ENCODE results near the gene TBCD.
"Not testable (repeated sequence)": the region's sequence is repeated elsewhere in the genome, so short reads cannot be mapped to it uniquely, and the experiment has no call there.

Gene TBCD

DNA sequence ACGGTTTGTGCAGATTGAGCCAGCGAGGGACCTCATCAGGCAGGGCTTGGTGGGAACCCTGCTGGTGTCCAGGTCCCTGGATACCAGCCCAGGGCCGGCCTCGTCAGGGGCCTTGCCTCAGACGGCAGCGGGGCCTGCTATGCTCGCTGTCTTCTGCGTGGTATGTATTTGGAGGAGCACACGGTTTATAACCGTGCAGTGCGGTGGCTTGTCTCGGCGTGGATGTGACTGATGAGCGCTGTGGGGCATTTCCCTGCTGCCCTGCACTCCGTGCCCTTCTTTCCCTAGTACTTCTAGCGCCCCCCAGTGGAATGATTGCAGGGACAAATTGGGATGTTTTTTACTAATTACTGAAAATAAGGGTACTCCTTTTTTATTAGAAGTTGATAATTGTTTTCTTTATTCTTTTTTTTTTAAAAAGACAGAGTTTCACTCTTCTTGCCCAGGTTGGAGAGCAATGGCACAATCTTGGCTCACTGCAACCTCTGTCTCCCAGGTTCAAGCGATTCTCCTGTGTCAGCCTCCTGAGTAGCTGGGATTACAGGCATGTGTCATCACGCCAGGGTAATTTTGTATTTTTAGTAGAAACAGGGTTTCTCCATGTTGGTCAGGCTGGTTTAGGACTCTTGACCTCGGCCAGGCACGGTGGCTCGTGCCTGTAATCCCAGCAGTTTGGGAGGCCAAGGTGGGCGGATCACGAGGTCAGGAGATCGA, 15.3 kb downstream of the TBCD start:
- peak in 1 of 2 donors; percentile 39 for DNase-seq (ENCODE audit: low read depth in 2 of 2)

DNA sequence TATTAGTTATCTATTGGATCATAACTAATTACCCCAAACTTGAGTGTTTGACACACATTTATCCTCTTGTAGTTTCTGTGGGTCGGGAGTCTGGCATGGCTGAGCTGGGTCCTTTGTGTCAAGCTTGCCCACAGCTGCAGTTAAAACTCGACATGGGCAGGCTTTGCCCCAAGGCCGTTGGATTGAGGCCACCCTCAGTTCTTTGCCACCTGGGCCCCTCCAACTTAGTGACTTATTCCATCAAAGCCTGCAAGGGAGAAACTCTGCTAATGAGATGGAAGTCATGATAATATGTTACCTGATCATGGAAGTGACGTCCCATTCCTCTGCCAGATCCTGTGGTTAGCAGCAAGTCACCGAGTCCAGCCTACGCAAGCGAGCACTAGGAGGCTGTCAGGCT, 17.2 kb downstream of the TBCD start:
- DNase-seq (ENCODE audit: low read depth in 2 of 2), result no peak

DNA sequence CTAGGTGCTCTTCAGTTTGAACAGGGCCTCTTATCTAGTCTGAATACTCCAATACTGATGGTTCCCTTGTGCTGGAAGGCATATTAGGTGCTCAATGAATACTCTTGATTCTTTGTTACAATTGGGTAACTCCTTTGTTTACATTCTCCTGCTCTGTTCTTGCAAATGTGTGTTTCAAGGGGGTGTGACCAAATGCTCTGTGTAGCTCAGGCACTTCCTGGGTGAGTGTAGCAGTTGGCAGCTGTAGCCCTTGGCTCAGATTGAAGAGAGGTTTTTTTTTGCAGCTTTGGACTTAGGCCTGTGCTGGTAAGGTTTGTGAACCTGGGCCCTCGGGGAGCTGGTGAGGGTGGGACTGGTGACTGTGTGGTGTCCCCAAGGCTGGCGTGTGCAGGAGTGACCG, 20.2 kb downstream of the TBCD start:
- no peak for DNase-seq (ENCODE audit: low read depth in 2 of 2)

- DNase-seq (ENCODE audit: low read depth in 2 of 2), result not testable (repeated sequence)
Observed at GRCh38 chr17:82774456-82774855, 22.6 kb downstream of the TBCD start.

- DNase-seq (ENCODE audit: low read depth in 2 of 2), result peak in 1 of 2 donors; percentile 19
Observed at GRCh38 chr17:82775001-82775823, 23.3 kb downstream of the TBCD start.

- DNase-seq (ENCODE audit: low read depth in 2 of 2), result no peak
Observed at GRCh38 chr17:82776454-82776853, 24.6 kb downstream of the TBCD start.

DNA sequence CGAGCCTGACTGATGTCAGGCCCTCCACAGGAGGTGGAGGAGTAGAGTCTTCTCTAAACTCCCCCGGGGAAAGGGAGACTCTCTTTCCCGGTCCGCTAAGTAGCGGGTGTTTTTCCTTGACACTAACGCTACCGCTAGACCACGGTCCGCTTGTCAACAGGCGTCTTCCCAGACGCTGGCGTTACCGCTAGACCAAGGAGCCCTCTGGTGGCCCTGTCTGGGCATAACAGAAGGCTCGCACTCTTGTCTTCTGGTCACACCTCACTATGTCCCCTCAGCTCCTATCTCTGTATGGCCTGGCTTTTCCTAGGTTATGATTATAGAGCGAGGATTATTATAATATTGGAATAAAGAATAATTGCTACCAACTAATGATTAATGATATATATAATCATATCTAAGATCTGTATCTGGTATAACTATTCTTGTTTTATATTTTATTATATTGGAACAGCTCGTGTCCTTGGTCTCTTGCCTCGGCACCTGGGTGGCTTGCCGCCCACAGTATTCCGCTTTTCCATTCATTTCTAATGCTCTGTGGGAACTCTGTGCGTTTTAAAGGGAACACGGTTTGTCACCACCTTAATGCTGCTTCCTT, 26.0 kb downstream of the TBCD start:
- not testable (repeated sequence) for DNase-seq (ENCODE audit: low read depth in 2 of 2)

DNA sequence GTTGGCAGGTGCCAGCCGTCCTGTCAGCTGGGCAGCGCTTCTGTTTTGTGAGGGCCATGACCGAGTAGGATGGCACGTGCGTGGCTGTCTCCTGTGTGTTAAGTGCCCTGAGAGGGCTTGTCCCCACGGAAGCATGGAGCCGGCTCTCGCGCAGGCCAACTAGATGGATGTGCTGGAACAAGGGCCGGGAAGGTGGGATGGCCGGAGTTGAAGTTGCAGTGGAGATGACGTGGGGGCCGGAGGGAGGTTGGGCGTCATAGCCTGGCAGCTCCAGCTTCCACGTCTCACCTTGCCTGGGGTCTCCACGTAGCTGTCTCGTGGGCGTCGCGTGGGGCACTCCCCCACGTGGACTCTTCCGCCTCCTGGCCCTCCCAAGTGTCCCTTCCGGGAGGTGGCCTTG, 27.7 kb downstream of the TBCD start:
- DNase-seq (ENCODE audit: low read depth in 2 of 2), result no peak

DNA sequence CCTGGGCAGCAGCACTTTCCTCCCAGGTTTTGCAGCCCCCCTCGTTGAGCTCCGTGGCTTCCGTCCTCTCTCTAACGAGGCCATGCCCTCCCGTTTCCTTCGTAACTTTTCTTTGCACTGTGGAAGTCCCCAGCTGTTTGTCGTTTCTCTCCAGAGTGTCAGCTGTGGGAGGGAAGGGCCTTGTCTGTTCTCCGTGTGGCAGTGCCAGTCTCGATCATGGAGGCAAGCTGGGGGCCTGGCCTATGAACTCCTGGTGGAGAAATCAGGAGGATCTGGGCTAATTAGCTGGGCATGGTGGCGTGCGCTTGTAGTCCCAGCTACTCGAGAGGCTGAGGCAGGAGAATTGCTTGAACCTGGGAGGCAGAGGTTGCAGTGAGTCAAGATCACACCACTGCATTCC, 28.3 kb downstream of the TBCD start:
- no peak for DNase-seq (ENCODE audit: low read depth in 2 of 2)

DNA sequence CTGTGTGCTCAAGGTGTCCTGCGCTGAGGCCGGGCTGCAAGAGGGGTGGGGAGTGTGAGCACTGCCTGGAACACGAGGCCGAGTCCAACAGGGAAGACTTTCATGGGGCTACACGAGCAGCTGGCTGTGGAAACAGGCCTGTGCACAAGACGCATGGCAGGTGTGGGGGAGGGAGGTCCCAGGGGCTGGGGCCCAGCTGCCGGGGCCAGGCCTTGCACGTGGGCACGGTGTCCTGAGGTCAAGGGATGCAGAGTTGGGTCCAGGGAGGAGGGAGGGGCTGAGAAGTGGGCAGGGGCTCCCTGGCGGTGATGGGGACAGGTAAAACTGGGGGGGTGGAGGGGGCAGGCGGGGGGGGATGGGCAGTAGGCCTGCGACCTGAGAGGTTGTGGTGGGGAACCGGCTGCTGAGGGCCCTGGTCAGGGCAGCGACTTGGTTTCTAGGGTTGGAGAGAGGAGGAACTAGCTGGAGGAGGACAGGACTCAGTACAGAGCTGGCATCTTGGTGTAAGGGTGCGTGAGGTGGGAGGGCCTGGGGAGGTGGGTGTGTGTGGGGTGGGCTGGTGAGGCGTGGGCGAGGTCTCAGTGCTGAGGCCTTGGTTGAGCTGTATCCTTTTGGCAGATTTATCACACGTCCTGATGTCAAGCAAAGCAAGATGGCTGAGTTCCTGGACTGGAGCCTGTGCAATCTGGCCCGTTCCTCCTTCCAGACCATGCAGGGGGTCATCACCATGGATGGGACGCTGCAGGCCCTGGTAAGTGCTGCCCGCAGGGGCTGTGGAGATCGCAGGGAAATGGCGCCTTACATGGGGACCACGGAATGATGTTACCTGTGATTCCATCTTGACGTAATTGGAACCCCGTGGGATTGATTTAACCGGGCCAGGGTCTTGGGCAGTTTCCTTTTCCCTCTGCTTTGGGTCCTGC, 29.4 kb downstream of the TBCD start:
- no peak for DNase-seq (ENCODE audit: low read depth in 2 of 2)

- peak; percentile 64 to 71 for DNase-seq (ENCODE audit: low read depth in 2 of 2)
Observed at GRCh38 chr17:82781894-82782274, 30.0 kb downstream of the TBCD start.

DNA sequence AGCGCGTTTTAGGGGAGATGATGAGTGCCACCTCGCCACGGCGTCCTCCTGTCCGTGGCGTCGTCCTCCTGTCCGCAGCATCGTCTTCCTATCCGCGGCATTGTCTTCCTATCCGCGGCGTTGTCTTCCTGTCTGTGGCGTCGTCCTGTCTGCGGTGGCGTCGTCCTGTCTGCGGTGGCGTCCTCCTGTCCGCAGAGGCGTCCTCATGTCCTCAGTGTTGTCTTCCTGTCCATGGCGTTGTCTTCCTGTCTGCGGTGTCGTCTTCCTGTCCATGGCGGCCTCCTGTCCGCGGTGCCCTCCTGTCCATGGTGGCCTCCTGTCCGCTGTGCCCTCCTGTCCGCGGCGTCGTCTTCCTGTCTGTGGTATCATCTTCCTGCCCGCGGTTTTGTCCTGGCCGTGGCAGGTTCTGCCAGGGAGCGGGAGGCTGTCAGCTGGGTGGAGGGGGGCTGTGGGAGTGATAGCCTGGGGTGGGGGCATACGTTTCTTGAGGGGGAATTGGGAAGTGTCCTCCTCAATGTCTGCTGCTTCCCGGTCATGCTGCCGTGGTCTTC, 30.9 kb downstream of the TBCD start:
- no peak for DNase-seq (ENCODE audit: low read depth in 2 of 2)

- no peak for DNase-seq (ENCODE audit: low read depth in 2 of 2)
Observed at GRCh38 chr17:82783498-82783897, 31.6 kb downstream of the TBCD start.

DNA sequence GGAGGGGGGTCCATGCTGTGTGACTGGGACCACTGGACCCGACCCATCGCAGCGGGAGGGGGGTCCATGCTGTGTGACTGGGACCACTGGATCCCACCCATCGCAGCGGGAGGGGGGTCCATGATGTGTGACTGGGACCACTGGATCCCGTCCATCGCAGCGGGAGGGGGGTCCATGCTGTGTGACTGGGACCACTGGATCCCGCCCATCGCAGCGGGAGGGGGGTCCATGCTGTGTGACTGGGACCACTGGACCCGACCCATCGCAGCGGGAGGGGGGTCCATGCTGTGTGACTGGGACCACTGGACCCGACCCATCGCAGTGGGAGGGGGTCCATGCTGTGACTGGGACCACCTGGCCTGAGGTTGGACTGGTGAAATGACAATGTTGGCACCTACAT, 33.7 kb downstream of the TBCD start:
- DNase-seq (ENCODE audit: low read depth in 2 of 2), result not testable (repeated sequence)

DNA sequence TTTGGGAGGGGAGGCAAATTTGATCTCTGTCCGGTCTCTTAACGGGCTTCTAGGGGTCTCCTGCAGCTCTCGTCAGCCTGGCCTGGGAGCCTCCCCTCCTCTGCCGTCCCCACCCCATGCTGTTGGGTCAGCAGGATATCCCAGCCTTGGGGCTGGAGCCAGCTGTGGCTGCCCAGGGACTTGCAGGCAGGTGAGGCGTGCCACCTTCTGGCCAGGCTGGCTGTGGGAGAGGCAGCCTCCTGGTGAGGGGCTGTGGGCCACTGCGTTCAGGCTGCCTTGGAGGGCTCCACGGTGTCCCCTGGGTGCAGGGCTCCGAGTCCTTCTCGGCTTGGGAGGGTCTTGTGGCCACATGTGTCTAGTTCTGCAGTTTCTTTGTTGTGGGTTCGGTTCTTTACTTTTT, 34.6 kb downstream of the TBCD start:
- DNase-seq (ENCODE audit: low read depth in 2 of 2), result no peak

GRCh38 chr17:82787081-82787848, 35.4 kb downstream of the TBCD start:
- no peak for DNase-seq (ENCODE audit: low read depth in 2 of 2)

GRCh38 chr17:82788206-82789001, 36.5 kb downstream of the TBCD start:
- DNase-seq (ENCODE audit: low read depth in 2 of 2), result no peak

DNA sequence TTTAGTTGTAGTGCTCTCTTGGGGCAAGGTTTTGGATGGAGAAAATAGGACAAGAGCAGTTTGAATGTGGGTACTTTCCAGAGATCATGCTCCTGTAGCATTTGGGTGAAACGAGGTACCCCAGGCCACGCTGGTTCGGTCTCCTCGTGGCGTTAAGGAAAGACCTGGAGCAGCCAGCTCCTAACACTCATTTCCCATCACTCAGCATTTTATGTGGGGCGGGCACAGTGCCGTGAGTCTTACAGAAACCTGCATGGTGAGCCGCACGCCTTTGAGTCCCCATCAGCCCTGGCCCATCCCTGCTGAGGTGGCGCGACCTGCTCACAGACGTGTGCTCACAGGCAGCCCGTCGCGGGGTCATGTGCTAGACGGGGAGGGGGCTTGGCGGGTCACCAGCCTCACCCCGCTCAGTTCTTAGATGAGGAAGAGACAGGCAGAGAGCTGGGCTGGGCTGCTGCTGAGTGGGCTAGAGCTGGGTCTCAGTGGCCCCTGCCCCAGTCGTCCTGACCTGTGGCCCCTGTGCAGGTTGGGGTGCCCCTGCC, 37.3 kb downstream of the TBCD start:
- DNase-seq (ENCODE audit: low read depth in 2 of 2), result no peak

GRCh38 chr17:82789806-82790205, 37.9 kb downstream of the TBCD start:
- no peak for DNase-seq (ENCODE audit: low read depth in 2 of 2)

- no peak for DNase-seq (ENCODE audit: low read depth in 2 of 2)
Observed at GRCh38 chr17:82790391-82790790, 38.5 kb downstream of the TBCD start.
